Stimulated activated CD4-positive, alpha-beta T cell treated with anti-CD3 and anti-CD28 coated beads, Interleukin-4, amount 100 ng/mL, for 1 hour (primary cell): ENCODE measurements around the gene EEF1A2.

Experiments used
- DNase-seq: peaks from one replicate; pipeline ENCODE4 v3.0.0-alpha.2; 2020

EEF1A2 gene

GRCh38 chr20:63498960-63499337 is at the start of gene EEF1A2:
TSS of gene EEF1A2 (minus strand) at chr20:63499083. CDS start at chr20:63497763, 1,320 bp downstream.
- peak; percentile 55 for DNase-seq

GRCh38 chr20:63548542-63548941 is 49.7 kb upstream of the EEF1A2 start:
- DNase-seq, result no peak

- no peak for DNase-seq
These were observed 49.0 kb upstream of the EEF1A2 start, which contains the start of gene SRMS for GRCh38 chr20:63547725-63548480. TSS of gene SRMS (minus strand) at chr20:63547749. CDS start at chr20:63547463, 286 bp downstream.

GRCh38 chr20:63546956-63547724 is 48.3 kb upstream of the EEF1A2 start:
- DNase-seq, result no peak

- no peak for DNase-seq
These were observed 47.5 kb upstream of the EEF1A2 start for GRCh38 chr20:63546256-63546955.

GRCh38 chr20:63545814-63546213 is 46.9 kb upstream of the EEF1A2 start:
- no peak for DNase-seq

GRCh38 chr20:63544958-63545516 is 46.2 kb upstream of the EEF1A2 start:
- DNase-seq, result no peak

GRCh38 chr20:63544241-63544957 is 45.5 kb upstream of the EEF1A2 start:
- DNase-seq, result no peak

- no peak for DNase-seq
These were observed 44.9 kb upstream of the EEF1A2 start for GRCh38 chr20:63543733-63544132.

GRCh38 chr20:63543131-63543530 is 44.2 kb upstream of the EEF1A2 start:
- no peak for DNase-seq

- DNase-seq, result no peak
These were observed 43.8 kb upstream of the EEF1A2 start for GRCh38 chr20:63542696-63543095.

- DNase-seq, result no peak
These were observed 43.2 kb upstream of the EEF1A2 start for GRCh38 chr20:63542031-63542559.

GRCh38 chr20:63541371-63541770 is 42.5 kb upstream of the EEF1A2 start:
- no peak for DNase-seq

GRCh38 chr20:63540417-63541186 is 41.7 kb upstream of the EEF1A2 start:
- no peak for DNase-seq

GRCh38 chr20:63539441-63540370 is 40.8 kb upstream of the EEF1A2 start:
- no peak for DNase-seq

- no peak for DNase-seq
These were observed 40.2 kb upstream of the EEF1A2 start for GRCh38 chr20:63539092-63539430.

GRCh38 chr20:63538204-63539091 is 39.6 kb upstream of the EEF1A2 start:
- DNase-seq, result peak; percentile 37

GRCh38 chr20:63537525-63538203 is 38.8 kb upstream of the EEF1A2 start:
- DNase-seq, result peak; percentile 92
